ENCODE results near the gene TOMM7. TPM values are rescaled to one million over a fixed set of nuclear protein-coding genes. Genes with fewer than 3 reads are reported as not detected.
"Not testable (repeated sequence)": the region's sequence is repeated elsewhere in the genome, so short reads cannot be mapped to it uniquely, and the experiment has no call there.

The TOMM7 gene
- total RNA-seq, 4 donors from 2014 or later = 139 to 212 (median 163) TPM

DNA sequence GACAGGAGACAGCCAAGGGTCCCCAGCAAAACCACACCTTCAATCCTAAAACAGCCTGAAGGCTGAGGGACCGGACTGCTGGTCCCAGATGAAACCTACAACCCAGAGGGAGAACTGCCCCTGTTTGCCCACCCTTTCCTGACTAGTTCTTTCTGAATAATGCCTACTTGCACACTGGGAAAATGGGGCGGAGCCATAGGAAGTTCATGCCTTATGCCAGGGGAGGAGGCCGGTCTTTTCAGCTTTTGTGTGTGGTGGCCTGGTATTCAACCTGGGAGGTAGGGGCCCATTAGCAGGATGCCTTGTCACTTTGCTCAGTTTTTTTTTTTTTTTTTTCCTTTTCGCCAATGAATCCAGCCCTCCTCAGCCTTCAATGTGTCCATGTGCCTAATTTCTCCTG is 20.7 kb downstream of the TOMM7 start:
- TF ChIP-seq, protein P1, sequence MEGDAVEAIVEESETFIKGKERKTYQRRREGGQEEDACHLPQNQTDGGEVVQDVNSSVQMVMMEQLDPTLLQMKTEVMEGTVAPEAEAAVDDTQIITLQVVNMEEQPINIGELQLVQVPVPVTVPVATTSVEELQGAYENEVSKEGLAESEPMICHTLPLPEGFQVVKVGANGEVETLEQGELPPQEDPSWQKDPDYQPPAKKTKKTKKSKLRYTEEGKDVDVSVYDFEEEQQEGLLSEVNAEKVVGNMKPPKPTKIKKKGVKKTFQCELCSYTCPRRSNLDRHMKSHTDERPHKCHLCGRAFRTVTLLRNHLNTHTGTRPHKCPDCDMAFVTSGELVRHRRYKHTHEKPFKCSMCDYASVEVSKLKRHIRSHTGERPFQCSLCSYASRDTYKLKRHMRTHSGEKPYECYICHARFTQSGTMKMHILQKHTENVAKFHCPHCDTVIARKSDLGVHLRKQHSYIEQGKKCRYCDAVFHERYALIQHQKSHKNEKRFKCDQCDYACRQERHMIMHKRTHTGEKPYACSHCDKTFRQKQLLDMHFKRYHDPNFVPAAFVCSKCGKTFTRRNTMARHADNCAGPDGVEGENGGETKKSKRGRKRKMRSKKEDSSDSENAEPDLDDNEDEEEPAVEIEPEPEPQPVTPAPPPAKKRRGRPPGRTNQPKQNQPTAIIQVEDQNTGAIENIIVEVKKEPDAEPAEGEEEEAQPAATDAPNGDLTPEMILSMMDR (IDR thresholded peaks at IDR 0.05) = no peak
- no peak for ATAC-seq (ENCODE audit: low FRiP score)
- no peak for DNase-seq (ENCODE audit: low spot score)

DNA sequence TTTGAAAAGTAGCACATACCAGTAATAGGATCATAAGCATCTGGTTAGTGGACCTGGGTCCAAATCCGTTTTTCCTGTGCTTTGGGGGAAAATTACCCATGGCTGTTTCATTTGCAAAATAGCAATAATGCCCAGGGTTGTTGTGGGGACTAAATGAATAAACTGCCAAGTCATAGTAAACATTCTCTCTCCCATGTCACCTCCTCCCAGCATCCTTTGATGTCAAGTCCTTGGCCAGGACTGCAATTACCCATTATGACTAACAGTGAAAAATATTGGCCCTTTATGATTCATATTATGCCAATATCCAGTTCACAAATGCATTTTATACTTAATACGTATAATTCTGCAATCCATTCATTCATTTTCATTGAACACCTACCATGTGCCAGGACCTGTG is 23.0 kb downstream of the TOMM7 start:
- DNase-seq (ENCODE audit: low spot score) (no peak), ATAC-seq (ENCODE audit: low FRiP score) (no peak)
- TF ChIP-seq, protein P1 (IDR thresholded peaks at IDR 0.05) = no peak

DNA sequence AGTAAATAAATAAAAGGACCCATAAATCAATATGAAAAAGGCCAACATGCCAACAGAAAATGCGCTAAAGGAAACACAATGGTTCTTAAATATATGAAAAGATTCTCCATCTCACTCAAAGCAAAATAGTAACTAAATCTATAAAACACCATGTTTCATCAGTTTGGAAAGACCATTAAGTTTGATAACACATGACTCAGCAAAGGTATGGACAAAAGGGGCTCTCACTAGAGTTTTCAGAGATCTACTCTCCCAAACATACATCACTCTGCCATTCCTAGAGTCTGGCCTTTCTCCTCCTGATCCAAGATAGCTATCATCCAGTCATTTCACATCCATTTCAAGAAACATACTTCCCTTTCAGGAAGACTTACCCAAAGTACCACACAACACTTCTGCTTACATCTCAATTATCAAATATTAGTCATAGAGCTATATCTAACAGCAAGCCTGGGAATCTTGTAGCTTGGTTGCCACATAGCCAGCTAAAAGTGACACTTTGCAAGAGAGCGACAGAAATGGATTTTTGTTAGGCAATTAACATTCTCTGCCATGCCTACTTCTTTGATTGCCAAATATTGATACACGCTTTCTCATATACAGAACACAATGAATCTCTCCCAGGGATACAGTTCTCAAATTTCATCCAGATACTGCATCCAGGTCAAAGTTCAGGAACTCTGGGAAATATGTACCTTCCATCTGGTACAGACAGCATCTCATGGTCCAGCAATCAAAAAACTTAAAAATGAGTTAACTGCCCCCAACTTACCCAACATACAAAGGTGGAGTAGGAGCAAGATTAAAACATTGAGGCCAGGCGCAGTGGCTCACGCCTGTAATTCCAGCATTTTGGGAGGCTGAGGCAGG is 28.8 kb downstream of the TOMM7 start:
- TF ChIP-seq, protein P1 (IDR thresholded peaks at IDR 0.05) = no peak
- ATAC-seq (ENCODE audit: low FRiP score) = no peak
- DNase-seq (ENCODE audit: low spot score) = no peak

DNA sequence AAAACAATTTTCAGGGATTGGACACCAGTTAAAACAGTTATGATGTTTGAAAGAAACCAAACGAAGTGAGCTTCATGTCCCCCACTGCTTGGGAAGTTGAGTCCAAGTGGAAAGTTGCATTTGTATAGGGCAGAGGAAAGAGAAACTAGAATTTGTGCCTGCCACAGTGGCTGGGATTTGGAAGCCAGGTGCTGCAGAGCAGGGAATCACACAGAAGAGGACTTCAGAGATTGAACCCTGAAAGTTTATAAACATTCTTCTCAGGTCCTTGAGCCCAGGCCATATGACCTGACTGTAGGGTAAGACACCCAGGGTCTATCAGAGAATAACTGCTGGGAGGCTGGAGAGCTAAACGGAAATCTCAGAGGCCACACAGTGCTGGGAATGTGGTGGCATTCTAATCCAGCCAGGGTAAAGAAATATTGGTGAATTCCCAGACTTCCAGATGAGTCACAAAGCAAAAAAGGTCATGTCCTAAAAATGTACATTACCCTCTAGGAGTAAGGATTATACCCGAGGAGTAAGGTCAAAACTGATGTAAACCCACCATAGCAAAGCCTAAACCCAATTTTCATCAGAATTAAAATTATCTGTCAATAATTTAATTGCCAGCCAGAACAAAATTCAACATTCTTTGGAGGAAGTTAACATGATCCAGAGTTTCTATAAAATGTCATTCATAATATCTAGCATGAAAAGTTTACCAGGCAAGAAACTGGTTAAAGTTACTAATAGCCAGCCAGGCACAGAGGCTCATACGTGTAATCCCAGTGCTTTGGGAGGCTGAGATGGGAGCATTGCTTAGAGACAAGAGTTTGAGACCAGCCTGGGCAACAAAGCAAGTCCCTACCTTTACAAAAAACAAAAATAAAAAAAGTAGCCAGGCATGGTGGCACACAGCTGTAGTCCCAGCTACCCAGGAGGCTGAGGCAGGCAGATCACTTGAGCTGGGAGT is 31.2 kb downstream of the TOMM7 start:
- ATAC-seq (ENCODE audit: low FRiP score) = no peak
- DNase-seq (ENCODE audit: low spot score) = no peak
- TF ChIP-seq, protein P1 (IDR thresholded peaks at IDR 0.05) = no peak

DNA sequence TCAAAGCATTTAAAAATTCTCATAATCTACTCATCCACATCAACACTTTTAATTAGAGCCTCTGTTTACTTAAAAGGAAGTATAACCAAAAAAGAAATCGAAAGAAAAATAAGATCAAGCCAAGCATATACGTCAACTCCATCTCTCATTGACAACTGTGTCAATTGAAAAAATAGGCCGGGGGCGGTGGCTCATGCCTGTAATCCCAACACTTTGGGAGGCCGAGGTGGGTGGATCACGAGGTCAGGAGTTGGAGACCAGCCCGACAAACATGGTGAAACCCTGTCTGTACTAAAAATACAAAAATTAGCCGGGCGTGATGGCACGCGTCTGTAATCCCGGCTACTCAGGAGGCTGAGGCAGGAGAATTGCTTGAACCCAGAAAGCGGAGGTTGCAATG is 32.0 kb downstream of the TOMM7 start:
- not testable (repeated sequence) for ATAC-seq (ENCODE audit: low FRiP score); DNase-seq (ENCODE audit: low spot score)

DNA sequence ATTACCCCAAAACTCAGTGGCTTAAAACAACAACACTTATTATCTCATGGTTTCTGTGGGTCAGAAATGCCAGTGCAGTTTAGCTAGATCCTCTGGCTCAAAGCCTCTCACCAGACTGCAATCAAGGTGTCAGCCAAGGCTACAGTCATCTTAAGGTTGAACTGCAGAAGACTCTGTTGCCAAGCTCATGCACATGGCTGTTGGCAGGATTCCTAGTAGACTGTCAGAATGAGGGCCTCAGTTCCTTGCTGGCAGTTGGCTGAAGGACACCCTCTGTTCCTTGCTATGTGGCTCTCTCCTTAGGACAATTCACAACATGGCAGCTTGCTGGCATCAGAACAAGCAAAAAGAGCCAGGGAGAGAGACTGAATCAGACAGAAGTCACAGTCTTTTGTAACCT is 34.7 kb downstream of the TOMM7 start:
- TF ChIP-seq, protein P1 (IDR thresholded peaks at IDR 0.05) = no peak
- ATAC-seq (ENCODE audit: low FRiP score) (no peak), DNase-seq (ENCODE audit: low spot score) (no peak)

DNA sequence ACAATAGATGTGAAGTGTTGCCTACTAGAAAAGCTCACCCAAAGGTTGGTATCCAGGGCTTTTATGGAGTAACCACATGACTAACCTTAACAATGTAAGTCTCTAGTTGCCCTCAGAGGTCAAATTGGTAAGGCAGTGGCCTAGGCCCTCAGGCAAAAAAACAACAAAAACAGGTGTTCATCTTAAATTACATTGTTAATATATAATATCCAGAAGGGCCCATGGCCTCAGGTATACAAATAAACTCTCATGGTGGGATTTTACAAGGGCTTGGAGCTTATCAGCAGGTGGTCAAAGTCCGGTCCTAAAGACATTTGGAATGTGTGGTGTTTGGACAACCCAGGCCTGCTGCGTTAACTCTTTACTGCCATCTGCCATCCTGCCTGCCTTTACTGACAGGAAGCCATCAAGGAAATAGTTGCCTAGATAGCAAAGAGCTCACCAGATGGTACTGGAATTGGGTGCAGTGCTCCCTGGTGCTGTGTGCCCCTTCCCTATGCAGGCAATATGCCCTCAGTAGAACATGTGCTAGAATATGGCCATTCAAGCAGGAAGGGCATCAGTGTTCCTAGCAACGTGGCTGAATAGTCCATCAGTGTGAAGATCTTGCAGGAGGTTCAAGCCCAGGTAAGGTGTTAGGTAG is 36.2 kb downstream of the TOMM7 start:
- TF ChIP-seq, protein P1 (IDR thresholded peaks at IDR 0.05) = no peak
- DNase-seq (ENCODE audit: low spot score) = no peak
- no peak for ATAC-seq (ENCODE audit: low FRiP score)

Measured in omental fat pad (tissue), 4 donors.